ENCODE data around the gene SIGLEC7.

GRCh38 chr19:51129716-51130115, 12.4 kb upstream of the SIGLEC7 start:
- TF ChIP-seq CTCF (IDR thresholded peaks at IDR 0.05; ENCODE audit: low read length), result no peak
- TF ChIP-seq EZH2 (IDR thresholded peaks at IDR 0.05; ENCODE audit: borderline replicate concordance, low read length), result no peak

All from OCI-LY1 (cell line).